ENCODE results near the gene DCTN1. TPM values are rescaled to one million over a fixed set of nuclear protein-coding genes. Genes with fewer than 3 reads are reported as not detected.
"Not testable (repeated sequence)": the region's sequence is repeated elsewhere in the genome, so short reads cannot be mapped to it uniquely, and the experiment has no call there.

DCTN1 gene
- total RNA-seq, 2 experiments from 2014 or later = 112 to 115 TPM

DNA sequence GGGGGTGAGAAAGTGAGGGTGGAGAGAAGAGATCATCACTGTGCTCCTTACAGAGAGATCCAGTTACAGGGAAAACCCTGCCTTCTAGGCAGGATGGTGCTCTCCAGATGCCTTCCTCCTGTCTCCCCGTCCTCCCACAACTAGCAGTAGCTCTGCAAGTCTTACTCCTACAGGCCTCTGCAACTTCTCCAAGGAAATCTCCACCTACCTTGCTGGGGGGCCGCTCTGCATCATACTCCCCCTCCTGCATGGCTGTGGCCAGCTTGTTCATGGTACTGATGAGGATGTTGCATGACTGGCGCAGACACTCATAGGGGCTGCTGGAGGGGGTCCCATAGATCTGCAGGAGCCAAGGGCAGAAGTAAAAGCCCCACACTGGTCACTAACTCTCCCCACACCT is 14.1 kb downstream of the DCTN1 start:
- Mint-ChIP-seq H3K27me3 (ENCODE audit: low read depth) (no peaks in the 10 kb centered on the region), H3K27ac (no peak overlapping the region), H3K9me3 (ENCODE audit: insufficient read depth) (no peaks in the 10 kb centered on the region), H3K4me1 (ENCODE audit: low read depth) (no peaks in the 10 kb centered on the region), H3K36me3 (ENCODE audit: low read depth) (peaks cover 57% of the 10 kb centered on the region), H3K4me3 (no peak overlapping the region)
- DNase-seq (no peak), ATAC-seq (no peak)
- CTCF ChIA-PET = interaction anchor here (1.2 to 1.9 kb wide), 2 partner anchors 31 to 55 kb away, joined by 3 to 5 read pairs; partner anchors contain the start of genes C2orf81 and WDR54
- POLR2A ChIA-PET = no interaction called here

DNA sequence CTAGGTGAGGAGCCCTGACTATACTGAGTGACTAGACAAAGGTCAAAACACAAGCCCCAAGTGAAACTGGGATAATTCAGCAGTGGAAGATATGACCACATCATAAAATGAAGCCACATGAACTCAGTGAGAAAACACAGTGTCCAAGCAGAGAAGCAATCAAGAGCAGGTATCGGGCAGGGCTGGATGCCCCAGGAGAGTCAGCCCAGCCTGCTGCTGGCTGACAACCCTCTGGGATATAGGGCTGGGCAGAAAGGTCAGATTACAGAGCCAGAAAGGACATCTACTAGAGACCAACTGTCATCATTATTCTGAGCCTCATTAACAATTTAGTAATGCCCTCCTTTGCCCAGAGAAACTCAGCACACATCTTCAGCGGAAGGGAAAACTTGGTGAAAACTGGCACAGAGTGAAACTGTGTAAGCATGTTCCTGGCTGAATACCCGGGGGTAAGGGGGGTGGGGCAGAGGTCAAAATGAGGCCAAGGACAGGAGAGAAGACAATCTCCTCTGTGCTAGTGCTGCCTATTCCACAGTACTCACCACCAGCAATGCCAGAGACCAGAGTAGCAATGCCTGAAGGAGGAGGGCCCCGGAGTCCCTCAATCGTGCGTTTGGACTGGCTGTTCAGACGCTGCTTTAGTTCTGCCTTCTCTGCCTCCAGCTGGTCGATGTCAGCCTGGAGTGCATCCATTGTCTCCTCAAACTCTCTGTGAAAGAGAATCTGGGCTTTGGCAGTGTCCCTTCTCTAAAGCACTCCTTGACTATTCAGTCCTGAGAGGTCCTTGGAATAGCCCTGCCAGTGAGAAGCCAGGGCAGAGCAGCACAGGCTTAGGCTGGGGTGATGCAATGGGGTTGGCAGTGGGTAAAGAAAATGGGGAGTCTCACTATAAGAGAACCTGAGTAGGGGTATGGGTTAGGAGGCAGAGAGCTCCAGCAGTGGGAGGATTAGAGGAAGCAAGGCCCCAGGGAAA is 15.3 kb downstream of the DCTN1 start:
- no peaks in the 10 kb centered on the region for H3K9me3 Mint-ChIP-seq (ENCODE audit: insufficient read depth)
- ChIA-PET CTCF (interaction anchor here (1.2 to 1.9 kb wide), 2 partner anchors 30 to 57 kb away, joined by 3 to 5 read pairs; partner anchors contain the start of genes C2orf81 and WDR54), POLR2A (no interaction called here)
- no peak for DNase-seq
- no peaks in the 10 kb centered on the region for H3K27me3 Mint-ChIP-seq (ENCODE audit: low read depth)
- ATAC-seq = no peak
- H3K4me1 Mint-ChIP-seq (ENCODE audit: low read depth) = no peaks in the 10 kb centered on the region
- no peak overlapping the region for H3K27ac Mint-ChIP-seq
- peaks cover 53% of the 10 kb centered on the region for H3K36me3 Mint-ChIP-seq (ENCODE audit: low read depth)
- H3K4me3 Mint-ChIP-seq = no peak overlapping the region

DNA sequence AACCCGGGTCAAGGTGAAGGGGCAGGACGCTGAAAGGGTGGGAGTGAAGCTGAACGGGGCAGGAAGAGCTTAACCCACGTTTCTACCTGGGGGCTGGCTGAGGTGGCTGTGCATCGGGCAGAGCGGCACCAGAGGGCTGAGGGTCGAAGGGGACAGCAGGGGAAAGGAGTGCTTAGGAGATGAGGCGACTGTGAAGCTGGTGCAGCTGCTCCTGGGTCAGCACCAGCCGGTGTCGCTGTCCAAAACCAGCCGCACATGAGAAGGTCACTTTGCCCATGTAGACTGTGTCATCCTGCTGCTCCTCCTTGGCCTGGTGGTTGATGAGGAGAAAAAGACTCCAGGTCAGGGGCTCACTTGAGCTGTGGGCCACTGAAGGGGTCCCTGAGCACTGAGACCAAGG is 18.8 kb downstream of the DCTN1 start:
- H3K27me3 Mint-ChIP-seq (ENCODE audit: low read depth) = no peaks in the 10 kb centered on the region
- no peaks in the 10 kb centered on the region for H3K4me1 Mint-ChIP-seq (ENCODE audit: low read depth)
- ATAC-seq (no peak), DNase-seq (no peak)
- H3K36me3 Mint-ChIP-seq (ENCODE audit: low read depth) = peaks cover 49% of the 10 kb centered on the region
- H3K4me3 Mint-ChIP-seq = no peak overlapping the region
- no peaks in the 10 kb centered on the region for H3K9me3 Mint-ChIP-seq (ENCODE audit: insufficient read depth)
- CTCF ChIA-PET = interaction anchor here (1.7 kb wide), 1 partner anchor 27 kb away, joined by 5 read pairs; no protein-coding TSS in a partner anchor
- POLR2A ChIA-PET = no interaction called here
- H3K27ac Mint-ChIP-seq = no peak overlapping the region

DNA sequence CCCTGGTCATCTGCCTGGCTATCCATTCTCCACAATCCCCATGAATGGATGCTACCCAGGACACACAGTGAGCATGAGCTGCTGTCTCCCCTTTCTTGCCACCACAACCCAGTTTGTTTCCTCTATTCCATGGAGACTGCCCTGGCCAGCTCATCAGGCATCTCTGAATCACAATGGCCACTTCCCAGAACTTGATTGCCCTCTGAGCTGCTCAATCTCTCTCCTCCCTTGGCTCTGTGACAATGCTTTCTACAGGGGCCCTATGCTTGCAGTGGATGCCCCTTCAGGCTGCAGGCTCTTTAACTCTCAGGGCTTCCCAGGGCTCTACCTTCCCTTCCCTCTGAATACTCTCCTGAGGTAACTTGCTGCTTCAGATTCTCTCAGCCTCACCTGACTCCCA is 22.5 kb downstream of the DCTN1 start:
- H3K27ac Mint-ChIP-seq = no peak overlapping the region
- H3K4me1 Mint-ChIP-seq (ENCODE audit: low read depth) = no peaks in the 10 kb centered on the region
- no peaks in the 10 kb centered on the region for H3K9me3 Mint-ChIP-seq (ENCODE audit: insufficient read depth)
- ATAC-seq (no peak), DNase-seq (no peak)
- H3K36me3 Mint-ChIP-seq (ENCODE audit: low read depth) = peaks cover 37% of the 10 kb centered on the region
- H3K27me3 Mint-ChIP-seq (ENCODE audit: low read depth) = no peaks in the 10 kb centered on the region
- POLR2A ChIA-PET = interaction anchor here (0.7 kb wide), 1 partner anchor 491 kb away, joined by 3 read pairs; no protein-coding TSS in a partner anchor
- no peak overlapping the region for H3K4me3 Mint-ChIP-seq
- CTCF ChIA-PET = interaction anchor here (5.2 kb wide), 1 partner anchor 22 kb away, joined by 21 read pairs; no protein-coding TSS in a partner anchor

DNA sequence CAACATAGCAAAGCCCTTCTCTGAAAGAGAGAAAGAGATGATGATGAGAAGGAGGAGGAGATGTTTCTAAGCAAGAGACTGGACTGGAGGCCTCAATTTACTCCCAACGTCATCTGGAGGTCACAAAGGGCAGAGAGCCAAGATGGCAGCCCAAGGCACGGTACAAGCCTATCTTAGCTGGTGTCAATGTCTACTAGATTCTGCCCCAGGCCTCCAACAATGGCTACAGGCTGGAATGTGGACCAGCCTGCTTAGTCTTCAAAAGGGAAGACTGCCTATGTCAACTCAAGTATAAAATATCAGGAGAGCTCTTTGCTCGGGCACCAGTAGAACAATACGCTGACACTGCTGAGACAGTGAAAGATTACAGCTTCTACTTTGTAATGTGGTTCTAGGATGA is 30.2 kb downstream of the DCTN1 start:
- Mint-ChIP-seq H3K4me3 (no peak overlapping the region), H3K36me3 (ENCODE audit: low read depth) (no peaks in the 10 kb centered on the region), H3K27me3 (ENCODE audit: low read depth) (no peaks in the 10 kb centered on the region), H3K9me3 (ENCODE audit: insufficient read depth) (no peaks in the 10 kb centered on the region), H3K27ac (no peak overlapping the region), H3K4me1 (ENCODE audit: low read depth) (peaks cover 12% of the 10 kb centered on the region)
- CTCF ChIA-PET = interaction anchor here (0.9 to 5.3 kb wide), 2 partner anchors 15 to 100 kb away, joined by 3 to 42 read pairs; no protein-coding TSS in a partner anchor
- POLR2A ChIA-PET = no interaction called here
- ATAC-seq (no peak), DNase-seq (no peak)

DNA sequence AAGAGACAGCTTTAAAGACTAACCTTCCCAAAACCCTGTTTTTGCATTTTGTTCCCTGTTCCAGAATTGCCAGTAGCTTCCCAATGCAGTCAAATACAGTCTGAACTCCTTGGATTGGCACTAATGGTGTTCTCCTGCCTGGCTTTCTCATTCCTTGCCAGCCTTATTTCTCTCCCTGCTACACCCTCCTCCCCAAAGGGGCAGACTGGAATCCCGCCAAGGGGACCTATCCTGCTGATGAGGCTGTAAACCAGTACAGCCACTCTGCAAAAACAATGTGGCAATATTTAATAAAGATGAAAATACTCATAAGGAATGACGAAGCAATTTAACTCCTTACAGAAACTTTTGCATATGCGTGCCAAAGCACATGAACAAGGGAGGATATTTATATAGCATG is 32.4 kb downstream of the DCTN1 start:
- POLR2A ChIA-PET = no interaction called here
- DNase-seq = no peak
- CTCF ChIA-PET = interaction anchor here (4.7 kb wide), 1 partner anchor 12 kb away, joined by 31 read pairs; no protein-coding TSS in a partner anchor
- Mint-ChIP-seq H3K27me3 (ENCODE audit: low read depth) (no peaks in the 10 kb centered on the region), H3K4me3 (no peak overlapping the region), H3K36me3 (ENCODE audit: low read depth) (no peaks in the 10 kb centered on the region), H3K9me3 (ENCODE audit: insufficient read depth) (no peaks in the 10 kb centered on the region), H3K4me1 (ENCODE audit: low read depth) (peaks cover 13% of the 10 kb centered on the region), H3K27ac (no peak overlapping the region)
- ATAC-seq = no peak

DNA sequence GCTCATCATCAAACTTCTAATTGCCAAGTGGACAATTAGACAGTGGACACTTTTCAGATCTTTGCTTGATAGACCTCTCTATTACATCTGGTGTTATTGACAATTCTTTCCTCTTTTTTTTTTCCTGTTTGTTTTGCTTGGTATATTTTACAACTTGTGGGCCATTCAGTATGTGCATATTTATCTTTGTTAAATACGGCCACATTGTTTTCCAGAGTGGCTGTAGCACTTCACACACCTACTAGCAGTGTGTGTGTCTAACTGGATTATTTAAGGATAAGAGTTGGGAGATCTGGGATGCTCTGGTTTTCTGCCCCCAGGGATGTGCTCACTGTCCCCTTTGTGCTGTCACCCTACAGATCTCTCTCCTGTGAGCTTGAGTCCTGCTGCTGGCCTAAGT is 32.8 kb downstream of the DCTN1 start:
- no peaks in the 10 kb centered on the region for H3K9me3 Mint-ChIP-seq (ENCODE audit: insufficient read depth)
- no peak overlapping the region for H3K27ac Mint-ChIP-seq
- H3K27me3 Mint-ChIP-seq (ENCODE audit: low read depth) = no peaks in the 10 kb centered on the region
- DNase-seq = no peak
- POLR2A ChIA-PET = no interaction called here
- no peaks in the 10 kb centered on the region for H3K36me3 Mint-ChIP-seq (ENCODE audit: low read depth)
- no peak overlapping the region for H3K4me3 Mint-ChIP-seq
- no peak for ATAC-seq
- CTCF ChIA-PET = interaction anchor here (4.7 kb wide), 1 partner anchor 12 kb away, joined by 31 read pairs; no protein-coding TSS in a partner anchor
- peaks cover 13% of the 10 kb centered on the region for H3K4me1 Mint-ChIP-seq (ENCODE audit: low read depth)

DNA sequence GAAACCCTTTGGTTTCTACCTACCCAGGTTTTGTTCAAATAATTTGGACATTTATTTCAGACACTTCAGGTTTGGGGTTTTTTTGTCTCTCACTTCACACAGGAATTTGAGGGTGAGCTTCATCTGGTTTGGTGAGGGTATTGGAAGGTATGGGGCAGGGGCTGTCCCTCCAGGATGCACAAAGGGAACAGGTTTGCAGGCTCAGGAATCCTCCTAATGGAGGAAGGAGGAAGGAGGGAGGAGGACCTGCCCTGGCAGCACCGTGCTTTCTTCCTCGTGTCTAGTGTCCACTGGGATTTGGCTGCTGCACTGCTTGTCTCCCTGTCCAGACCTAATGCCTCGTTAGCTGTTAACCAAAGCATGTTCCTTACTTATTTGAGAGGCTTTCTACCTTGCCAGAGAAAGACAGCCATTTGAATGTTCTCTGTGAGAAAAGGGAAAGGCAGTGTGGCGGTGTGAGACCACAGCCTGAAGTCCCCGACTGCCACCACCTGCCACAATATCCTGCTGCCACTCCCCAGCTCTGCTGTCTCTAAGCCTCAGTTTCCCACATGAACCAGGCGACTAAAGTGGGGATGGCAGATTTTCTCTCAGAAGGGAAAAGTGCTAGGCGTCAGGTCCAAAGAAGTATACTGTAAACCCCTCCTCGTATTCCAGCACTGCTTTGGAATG is 34.7 kb downstream of the DCTN1 start:
- H3K27ac Mint-ChIP-seq = no peak overlapping the region
- H3K27me3 Mint-ChIP-seq (ENCODE audit: low read depth) = no peaks in the 10 kb centered on the region
- POLR2A ChIA-PET = no interaction called here
- DNase-seq = peak; percentile 25
- no peak for ATAC-seq
- H3K4me3 Mint-ChIP-seq = no peak overlapping the region
- CTCF ChIA-PET = interaction anchor here (1.2 to 4.7 kb wide), 4 partner anchors 10 to 96 kb away, joined by 3 to 31 read pairs (median 4); no protein-coding TSS in a partner anchor
- H3K36me3 Mint-ChIP-seq (ENCODE audit: low read depth) = no peaks in the 10 kb centered on the region
- peaks cover 13% of the 10 kb centered on the region for H3K4me1 Mint-ChIP-seq (ENCODE audit: low read depth)
- H3K9me3 Mint-ChIP-seq (ENCODE audit: insufficient read depth) = no peaks in the 10 kb centered on the region

DNA sequence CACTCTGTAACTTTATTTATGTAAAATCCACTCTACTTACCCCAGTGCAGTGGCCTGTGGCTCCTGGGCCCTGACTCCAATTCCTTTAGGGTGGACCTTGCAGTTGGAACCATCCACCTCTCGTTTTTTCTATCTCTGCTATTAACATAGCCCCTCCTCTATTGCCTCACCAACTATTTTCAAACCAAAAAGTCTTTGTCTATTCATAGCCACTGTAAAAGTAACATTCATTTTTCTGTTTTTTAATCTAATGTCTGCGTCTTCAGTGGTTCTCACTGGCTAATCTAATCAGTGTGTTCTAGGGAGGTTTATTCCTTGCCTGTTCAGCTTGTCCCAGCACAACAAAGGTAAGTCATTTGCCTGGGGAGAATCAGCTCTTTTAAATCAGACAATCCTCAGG is 36.8 kb downstream of the DCTN1 start, which contains the start of gene SLC4A5:
Gene SLC4A5, minus strand, starts transcription at position 101 of the 400 bp plus-strand sequence. CDS start 28,393 bp downstream, outside the sequence.
- POLR2A ChIA-PET = no interaction called here
- DNase-seq (no peak), ATAC-seq (no peak)
- H3K4me3 Mint-ChIP-seq = no peak within 1 kb of the TSS
- no peaks in the 10 kb centered on the region for H3K27me3 Mint-ChIP-seq (ENCODE audit: low read depth)
- H3K9me3 Mint-ChIP-seq (ENCODE audit: insufficient read depth) = no peaks in the 10 kb centered on the region
- peaks cover 13% of the 10 kb centered on the region for H3K4me1 Mint-ChIP-seq (ENCODE audit: low read depth)
- no peak within 1 kb of the TSS for H3K27ac Mint-ChIP-seq
- H3K36me3 Mint-ChIP-seq (ENCODE audit: low read depth) = no peaks in the 10 kb centered on the region
- CTCF ChIA-PET = interaction anchor here (4.7 kb wide), 1 partner anchor 8 kb away, joined by 31 read pairs; no protein-coding TSS in a partner anchor

DNA sequence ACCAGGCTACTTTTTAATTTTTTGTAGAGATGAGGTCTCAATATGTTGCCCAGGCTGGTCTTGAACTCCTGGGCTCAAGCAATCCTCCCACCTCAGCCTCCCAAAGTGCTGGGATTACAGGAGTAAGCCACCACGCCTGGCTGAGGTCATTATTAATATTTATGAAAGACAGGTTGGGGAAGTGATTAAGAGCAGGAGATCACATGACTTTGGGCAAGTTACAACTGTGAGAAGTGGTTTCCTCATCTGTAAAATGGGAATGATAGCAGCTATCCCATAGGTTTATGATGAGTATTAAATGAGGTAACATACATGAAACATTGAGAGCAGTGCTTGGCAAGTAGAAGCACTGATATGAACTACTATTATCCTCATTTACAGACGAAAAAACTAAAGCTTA is 43.9 kb downstream of the DCTN1 start:
- H3K27ac Mint-ChIP-seq; H3K4me3 Mint-ChIP-seq; H3K36me3 Mint-ChIP-seq (ENCODE audit: low read depth); H3K27me3 Mint-ChIP-seq (ENCODE audit: low read depth); H3K9me3 Mint-ChIP-seq (ENCODE audit: insufficient read depth); H3K4me1 Mint-ChIP-seq (ENCODE audit: low read depth); DNase-seq; ATAC-seq: not testable (repeated sequence)
- ChIA-PET POLR2A (interaction anchor here (0.6 kb wide), 1 partner anchor 26 kb away, joined by 3 read pairs; no protein-coding TSS in a partner anchor), CTCF (interaction anchor here (1.4 to 7.0 kb wide), 18 partner anchors 9 to 656 kb away, joined by 4 to 121 read pairs (median 20); partner anchors contain the start of genes BOLA3, MOB1A and SLC4A5)

DNA sequence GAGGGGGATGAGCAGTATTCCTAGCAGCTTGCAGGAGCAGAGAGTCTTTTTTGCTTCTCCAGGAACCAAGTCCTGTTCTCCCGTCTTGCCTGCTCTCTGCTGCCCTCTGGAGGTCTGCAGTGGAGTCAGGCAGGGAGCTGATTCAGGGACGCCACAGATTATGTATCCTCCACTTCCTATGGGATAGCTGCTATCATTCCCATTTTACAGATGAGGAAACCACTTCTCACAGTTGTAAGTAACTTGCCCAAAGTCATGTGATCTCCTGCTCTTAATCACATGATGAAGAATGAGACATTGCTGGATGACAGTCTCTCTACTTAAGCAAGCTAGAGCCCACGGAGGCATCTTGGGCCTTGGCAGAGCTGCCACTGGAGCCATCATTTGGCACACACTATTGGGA is 45.2 kb downstream of the DCTN1 start:
- Mint-ChIP-seq H3K4me1 (ENCODE audit: low read depth) (peaks cover 4% of the 10 kb centered on the region), H3K36me3 (ENCODE audit: low read depth) (no peaks in the 10 kb centered on the region), H3K9me3 (ENCODE audit: insufficient read depth) (no peaks in the 10 kb centered on the region), H3K27me3 (ENCODE audit: low read depth) (no peaks in the 10 kb centered on the region), H3K27ac (no peak overlapping the region), H3K4me3 (no peak overlapping the region)
- CTCF ChIA-PET = interaction anchor here (0.6 to 7.0 kb wide), 54 partner anchors 10 to 655 kb away, joined by 3 to 121 read pairs (median 6); partner anchors contain the start of genes BOLA3, MOB1A, MRPL53 and MTHFD2
- POLR2A ChIA-PET = interaction anchor here (1.1 kb wide), 1 partner anchor 85 kb away, joined by 4 read pairs; no protein-coding TSS in a partner anchor
- DNase-seq (peak; percentile 81), ATAC-seq (peak; percentile 88)
